MM.1S (cell line): ENCODE data around the gene LRRC10B.

ENCODE experiments used
- DNase-seq: peaks from one replicate; pipeline ENCODE4 v3.0.0-alpha.2; 2015
- H2AFZ ChIP-seq: fragments of 300-600 bp; sonication (generic); 2 replicates; pipeline ENCODE4 v1.6.0; 2016; ENCODE audit warnings: antibody characterized with exemption, low read length
- H3F3A ChIP-seq: fragments of 300-600 bp; sonication (generic); 2 replicates; pipeline ENCODE4 v1.6.1; 2016; ENCODE audit warnings: mild to moderate bottlenecking, antibody characterized with exemption, low read length, moderate library complexity, mixed read lengths; ENCODE audit not compliant: insufficient read depth
- H3K27ac ChIP-seq: fragments of 300-600 bp; sonication (generic); 2 replicates; pipeline ENCODE4 v1.5.1; 2016; ENCODE audit warnings: mild to moderate bottlenecking, low read length
- H3K27me3 ChIP-seq: fragments of 300-600 bp; sonication (generic); replicated peaks from 2 replicates; pipeline ENCODE4 v1.6.0; 2016; ENCODE audit warnings: low read length; ENCODE audit not compliant: insufficient read depth
- H3K36me3 ChIP-seq: fragments of 300-600 bp; sonication (generic); replicated peaks from 2 replicates; pipeline ENCODE4 v1.6.1; 2016; ENCODE audit warnings: mild to moderate bottlenecking, low read length, mixed read lengths; ENCODE audit not compliant: insufficient read depth
- H3K4me1 ChIP-seq: fragments of 300-600 bp; sonication (generic); 2 replicates; pipeline ENCODE4 v1.6.1; 2016; ENCODE audit warnings: low read length, mixed read lengths
- H3K4me2 ChIP-seq: fragments of 300-600 bp; sonication (generic); 2 replicates; pipeline ENCODE4 v1.6.0; 2016; ENCODE audit warnings: low read depth, low read length
- H3K4me3 ChIP-seq: fragments of 300-600 bp; sonication (generic); 2 replicates; pipeline ENCODE4 v1.5.1; 2016; ENCODE audit warnings: low read length, mixed read lengths
- H3K79me2 ChIP-seq: fragments of 300-600 bp; sonication (generic); 2 replicates; pipeline ENCODE4 v1.6.1; 2016; ENCODE audit warnings: mixed run types, low read length, mixed read lengths
- H3K9ac ChIP-seq: fragments of 300-600 bp; sonication (generic); 2 replicates; pipeline ENCODE4 v1.6.1; 2016; ENCODE audit warnings: low read length, mixed read lengths
- H3K9me2 ChIP-seq: fragments of 300-600 bp; sonication (generic); replicated peaks from 2 replicates; pipeline ENCODE4 v1.6.1; 2016; ENCODE audit warnings: mild to moderate bottlenecking, low read length, mixed read lengths; ENCODE audit not compliant: insufficient read depth
- H3K9me3 ChIP-seq: fragments of 300-600 bp; sonication (generic); replicated peaks from 2 replicates; pipeline ENCODE4 v1.6.1; 2016; ENCODE audit warnings: mild to moderate bottlenecking, low read length, mixed read lengths; ENCODE audit not compliant: insufficient read depth
- H4K20me1 ChIP-seq: fragments of 300-600 bp; sonication (generic); 2 replicates; pipeline ENCODE4 v1.6.1; 2016; ENCODE audit warnings: mild to moderate bottlenecking, low read length, moderate library complexity, mixed read lengths; ENCODE audit not compliant: insufficient read depth
- CTCF ChIP-seq: fragments of 300-600 bp; sonication (generic); IDR thresholded peaks from 2 replicates; pipeline ENCODE4 v1.5.1; 2016; ENCODE audit warnings: antibody characterized with exemption, low read length, mixed read lengths
- EZH2 ChIP-seq: fragments of 300-600 bp; sonication (generic); optimal IDR thresholded peaks from 2 replicates; pipeline ENCODE3; 2017; ENCODE audit warnings: low read depth, mild to moderate bottlenecking, antibody characterized with exemption, low read length, mixed read lengths
- EZH2phosphoT487 ChIP-seq: fragments of 300-600 bp; sonication (generic); IDR thresholded peaks from 2 replicates; pipeline ENCODE4 v1.6.1; 2018; ENCODE audit warnings: antibody characterized with exemption, low read length

LRRC10B gene

GRCh38 chr11:61484541-61484940 is 24.0 kb upstream of the LRRC10B start:
- Histone ChIP-seq H3K27ac (no peak overlapping the region), H3K27me3 (peaks cover 81% of the 10 kb centered on the region), H4K20me1 (no peaks in the 10 kb centered on the region), H3K4me1 (no peaks in the 10 kb centered on the region), H3K4me2 (no peak overlapping the region), H2AFZ (no peak overlapping the region), H3K9me2 (no peaks in the 10 kb centered on the region), H3F3A (no peaks in the 10 kb centered on the region), H3K4me3 (no peak overlapping the region), H3K9ac (no peak overlapping the region), H3K9me3 (no peaks in the 10 kb centered on the region), H3K36me3 (no peaks in the 10 kb centered on the region), H3K79me2 (no peaks in the 10 kb centered on the region)
- DNase-seq = no peak
- TF ChIP-seq CTCF = no peak
- TF ChIP-seq EZH2phosphoT487 = no peak
- no peak for TF ChIP-seq EZH2

GRCh38 chr11:61485080-61485479 is 23.5 kb upstream of the LRRC10B start:
- H3K9me3 ChIP-seq = no peaks in the 10 kb centered on the region
- H3K9me2 ChIP-seq = no peaks in the 10 kb centered on the region
- no peak for TF ChIP-seq EZH2phosphoT487
- TF ChIP-seq EZH2 = no peak
- no peak for TF ChIP-seq CTCF
- no peaks in the 10 kb centered on the region for H3K36me3 ChIP-seq
- no peak overlapping the region for H2AFZ ChIP-seq
- H3K4me1 ChIP-seq = no peaks in the 10 kb centered on the region
- H3K27me3 ChIP-seq = peaks cover 79% of the 10 kb centered on the region
- H3K4me2 ChIP-seq = no peak overlapping the region
- no peaks in the 10 kb centered on the region for H3F3A ChIP-seq
- no peaks in the 10 kb centered on the region for H3K79me2 ChIP-seq
- no peak overlapping the region for H3K4me3 ChIP-seq
- H3K9ac ChIP-seq = no peak overlapping the region
- DNase-seq = no peak
- H3K27ac ChIP-seq = no peak overlapping the region
- H4K20me1 ChIP-seq = no peaks in the 10 kb centered on the region

GRCh38 chr11:61486011-61486620 is 22.4 kb upstream of the LRRC10B start:
- Histone ChIP-seq H3K9me2 (no peaks in the 10 kb centered on the region), H3K27me3 (peaks cover 81% of the 10 kb centered on the region), H3K36me3 (no peaks in the 10 kb centered on the region), H3K79me2 (no peaks in the 10 kb centered on the region), H3K9ac (no peak overlapping the region), H3K4me3 (no peak overlapping the region), H2AFZ (no peak overlapping the region), H4K20me1 (no peaks in the 10 kb centered on the region), H3K4me2 (no peak overlapping the region), H3K27ac (no peak overlapping the region), H3F3A (no peaks in the 10 kb centered on the region), H3K9me3 (no peaks in the 10 kb centered on the region), H3K4me1 (no peaks in the 10 kb centered on the region)
- TF ChIP-seq EZH2 (no peak), CTCF (no peak), EZH2phosphoT487 (no peak)
- DNase-seq = no peak
